Esophagus mucosa (tissue), 1 donor: ENCODE data around the gene SAMD9. TPM values are rescaled to one million over a fixed set of nuclear protein-coding genes. Genes with fewer than 3 reads are reported as not detected.
"Not testable (repeated sequence)": the region's sequence is repeated elsewhere in the genome, so short reads cannot be mapped to it uniquely, and the experiment has no call there.

Experiments
- ATAC-seq: fragments of 200-7000 bp; cut with Tn5 transposase; one replicate; pipeline ENCODE4 v1.9.1; 2020
- total RNA-seq: library from RNA; stranded (reverse); gene quantifications from one replicate; pipeline ENCODE4 v1.2.4, GENCODE V29; 2023
- donor health status: DM: yes; HTN: yes; CAD: no.

Gene SAMD9
- total RNA-seq = 50.9 TPM

DNA sequence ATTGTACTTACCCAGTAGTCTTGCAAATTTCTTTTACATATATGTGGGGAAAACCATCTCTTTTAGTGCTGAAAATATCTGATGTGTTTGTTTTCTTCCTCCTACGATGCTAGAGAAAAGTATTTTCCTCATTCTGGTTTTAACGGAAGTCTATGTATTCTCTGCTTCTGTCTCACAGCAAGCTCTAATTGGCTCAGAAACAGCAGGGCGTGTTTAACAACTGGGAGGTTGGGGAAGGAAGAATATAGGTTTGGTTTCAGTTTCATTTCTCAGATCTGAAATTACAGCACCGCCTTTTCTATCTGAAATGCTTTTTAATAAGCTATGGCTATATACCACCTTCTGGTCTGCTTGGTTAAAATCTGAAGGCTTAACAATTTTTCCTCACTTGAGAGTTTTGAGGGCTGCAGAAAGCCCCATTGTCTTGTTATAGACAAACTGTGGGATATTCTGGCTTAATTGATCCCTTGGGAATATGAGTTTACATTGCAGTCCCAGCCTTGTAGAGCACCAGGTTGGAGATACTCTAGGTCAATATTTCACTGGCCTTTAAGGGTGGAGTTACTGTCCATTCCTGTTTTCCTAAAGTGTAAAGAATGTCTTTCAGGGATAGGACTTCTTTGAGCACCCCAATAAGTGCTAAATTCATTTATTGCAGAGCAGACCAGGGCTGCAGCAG lies at the start of gene SAMD9:
Gene SAMD9 (minus strand): TSS at position 128 of the 679 bp plus-strand sequence. CDS start 11,882 bp downstream, outside the sequence.
- peak; percentile 72 for ATAC-seq

DNA sequence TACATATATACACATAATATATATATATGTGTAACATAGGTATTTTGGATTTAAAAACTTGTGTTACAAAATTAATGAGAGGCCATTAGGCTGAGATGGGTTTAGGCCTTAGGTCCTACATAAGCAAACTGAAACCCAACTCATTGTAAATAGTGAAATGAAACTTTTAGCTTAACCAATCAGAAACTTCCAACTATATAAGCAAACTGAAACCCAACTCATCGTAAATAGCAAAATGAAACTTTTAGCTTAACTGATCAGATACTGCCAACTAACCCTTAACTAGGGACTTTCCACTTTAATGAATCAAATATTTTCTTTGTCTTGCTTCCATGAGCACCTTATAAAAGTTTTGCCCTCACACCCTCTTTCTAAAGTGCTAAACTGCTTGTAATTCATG lies 47.7 kb upstream of the SAMD9 start:
- no peak for ATAC-seq

DNA sequence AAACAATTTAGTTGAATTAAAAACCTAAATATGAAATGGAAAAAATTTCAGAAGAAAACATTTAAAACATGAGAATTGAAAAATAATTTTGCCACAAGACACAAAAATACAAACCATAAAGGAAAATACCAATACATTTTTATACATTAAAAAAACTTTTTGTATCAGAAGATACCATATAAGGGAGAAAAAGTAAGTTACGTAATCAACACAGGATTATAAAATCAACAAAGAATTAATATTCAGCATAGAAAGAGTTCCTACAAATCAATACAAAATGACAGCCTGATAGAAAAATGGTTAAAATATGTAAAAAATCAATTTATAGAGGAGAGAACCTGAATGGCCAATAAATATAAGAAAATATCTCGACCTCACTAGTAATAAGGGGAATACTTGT lies 47.0 kb upstream of the SAMD9 start:
- no peak for ATAC-seq

DNA sequence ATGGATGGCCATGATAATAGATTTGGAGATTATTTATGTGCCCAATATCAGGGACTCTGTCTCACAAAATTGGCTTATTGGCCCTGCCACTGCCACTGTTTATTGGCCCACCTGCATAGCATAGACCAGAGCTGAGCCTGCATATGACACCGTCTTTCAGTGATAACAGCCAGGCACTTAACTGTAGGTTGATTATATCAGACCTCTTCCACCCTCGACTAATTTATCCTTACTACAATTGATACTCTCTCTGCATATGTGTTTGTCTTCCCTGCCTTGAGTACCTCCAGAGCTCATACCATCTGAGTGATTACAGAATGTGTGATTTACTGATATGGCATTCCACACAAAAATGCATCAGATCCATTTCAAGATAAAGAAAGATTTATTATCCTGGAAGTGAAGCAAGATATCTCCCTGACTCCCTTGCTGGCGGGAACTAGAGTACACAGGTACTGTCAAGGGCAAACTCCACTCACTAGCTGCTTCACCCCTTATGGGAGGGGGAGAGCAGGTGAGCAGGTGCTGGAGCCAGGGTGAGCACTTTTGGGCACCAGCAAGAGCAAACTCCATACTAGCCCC lies 43.5 kb upstream of the SAMD9 start:
- ATAC-seq = no peak

DNA sequence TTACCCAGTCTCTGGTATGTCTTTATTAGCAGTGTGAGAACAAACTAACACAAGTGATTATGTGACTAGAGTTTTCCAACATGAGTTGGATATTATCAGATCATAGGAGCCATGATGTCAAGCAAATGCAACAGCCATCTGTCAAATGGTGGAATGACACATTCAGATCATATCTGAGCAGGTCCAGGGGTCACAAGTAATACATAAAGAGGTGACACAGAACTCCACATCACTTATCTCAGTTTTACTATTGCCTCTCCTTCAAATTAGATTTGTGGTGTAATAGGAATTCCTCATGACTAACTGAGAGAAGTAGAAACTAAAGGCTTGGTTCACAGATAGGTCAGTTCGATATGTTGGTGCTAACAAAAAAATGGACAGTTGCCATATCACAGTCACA lies 42.6 kb upstream of the SAMD9 start:
- no peak for ATAC-seq

DNA sequence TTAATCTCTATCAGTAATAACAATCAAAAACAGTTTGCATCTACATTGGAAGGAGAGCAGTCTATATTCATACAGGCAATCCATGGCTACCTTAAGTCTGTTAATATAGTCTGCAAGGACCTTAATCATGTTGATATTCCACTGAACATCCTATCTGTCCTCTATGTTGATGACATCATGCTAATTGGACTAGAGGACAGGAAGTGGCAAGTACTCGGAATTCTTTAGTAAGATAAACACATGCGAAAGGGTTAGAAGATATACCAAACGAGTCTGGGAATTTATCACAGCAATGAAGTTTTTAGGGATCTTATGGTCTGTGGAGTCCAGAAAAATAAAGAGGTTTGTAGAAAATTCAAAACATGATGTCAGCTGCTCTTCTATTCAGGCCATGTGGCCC lies 41.7 kb upstream of the SAMD9 start:
- ATAC-seq = no peak

DNA sequence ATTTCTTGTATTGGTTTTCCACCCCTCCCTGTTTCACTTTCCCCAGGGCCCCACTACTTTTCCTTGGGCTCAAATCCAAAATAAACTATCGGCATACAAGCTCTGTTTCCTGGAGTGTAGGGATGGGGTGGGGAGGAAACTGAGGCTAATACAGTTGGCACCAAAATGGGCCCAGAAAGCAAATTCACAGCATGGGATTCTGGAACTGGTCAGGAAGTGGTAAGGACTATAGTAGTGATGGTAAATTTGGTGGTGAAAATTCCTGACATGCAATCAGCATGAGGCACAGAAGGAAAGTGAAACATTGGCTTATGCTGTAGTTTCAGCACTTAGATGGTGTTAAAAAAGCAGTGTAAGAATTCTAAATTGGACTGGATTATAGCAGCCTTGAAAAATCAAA lies 39.1 kb upstream of the SAMD9 start:
- no peak for ATAC-seq

DNA sequence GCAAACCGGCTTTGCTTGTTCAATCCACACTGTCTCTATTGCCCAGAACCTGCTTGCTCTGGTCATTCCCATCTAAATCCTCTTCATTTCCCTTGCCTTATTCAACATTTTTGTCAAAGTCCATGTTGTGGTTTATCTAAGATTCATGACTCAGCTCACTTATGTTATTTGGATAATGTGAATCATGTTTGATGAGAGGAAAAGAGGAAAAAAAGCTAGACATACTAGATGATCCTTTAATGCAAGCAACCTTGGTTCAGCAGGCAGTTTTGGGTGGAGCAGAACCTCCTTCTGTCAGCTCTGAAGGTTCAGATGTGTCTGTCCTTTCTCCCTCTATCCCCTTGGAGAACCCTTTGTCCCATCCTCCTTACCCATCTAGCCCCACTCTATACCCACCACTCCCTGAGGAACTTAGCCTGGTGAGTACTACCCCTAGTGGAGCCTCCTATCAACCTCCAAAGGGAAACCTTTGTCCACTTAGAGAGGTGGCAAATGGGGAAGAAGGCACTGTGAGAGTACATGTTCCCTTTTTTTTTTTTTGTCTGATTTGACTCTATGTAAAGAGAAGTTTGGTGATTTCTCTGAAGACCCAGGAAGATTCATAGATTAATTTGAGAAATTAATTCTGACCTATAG lies 32.5 kb upstream of the SAMD9 start:
- ATAC-seq = peak; percentile 42

DNA sequence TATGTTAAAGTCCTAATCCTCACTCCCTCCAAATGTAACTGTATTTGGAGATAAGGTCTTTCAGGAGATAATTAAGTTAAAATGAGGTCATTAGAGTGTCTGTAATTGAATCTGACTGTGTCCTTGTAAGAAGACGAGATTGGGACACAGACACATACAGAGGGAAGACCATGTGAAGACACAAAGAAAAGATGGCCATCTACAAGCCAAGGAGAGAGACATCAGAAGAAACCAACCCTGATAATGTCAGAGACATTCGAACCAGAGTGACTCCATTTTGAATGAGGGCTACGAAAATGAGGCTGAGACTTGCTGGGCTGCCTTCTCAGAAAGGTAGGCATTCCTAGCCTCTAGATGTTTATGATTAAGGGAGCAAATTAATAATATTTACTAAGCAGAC lies 30.9 kb upstream of the SAMD9 start:
- no peak for ATAC-seq

DNA sequence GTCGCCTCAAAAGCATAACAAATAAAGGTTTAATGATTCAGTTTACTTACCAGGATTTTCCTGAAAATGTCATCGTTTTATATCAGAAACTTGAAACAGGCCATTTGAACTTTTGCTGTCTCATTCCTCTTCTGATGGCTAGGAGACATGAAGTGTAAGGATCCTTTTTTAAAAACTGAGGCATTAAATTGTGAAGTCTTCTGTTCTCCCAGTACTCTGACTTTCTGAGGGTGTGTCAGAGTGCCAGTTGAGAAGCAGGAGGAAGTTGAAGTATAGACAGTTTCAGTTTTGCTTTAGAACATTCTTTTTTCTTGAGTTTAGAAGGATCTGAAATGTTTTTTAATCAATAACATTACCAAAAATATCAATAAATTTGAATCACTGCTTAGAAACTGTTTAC lies 30.4 kb upstream of the SAMD9 start, which contains the start of gene SAMD9L:
Gene SAMD9L (minus strand): TSS at position 242 of the 400 bp plus-strand sequence. CDS start 12,414 bp downstream, outside the sequence.
- ATAC-seq = no peak

DNA sequence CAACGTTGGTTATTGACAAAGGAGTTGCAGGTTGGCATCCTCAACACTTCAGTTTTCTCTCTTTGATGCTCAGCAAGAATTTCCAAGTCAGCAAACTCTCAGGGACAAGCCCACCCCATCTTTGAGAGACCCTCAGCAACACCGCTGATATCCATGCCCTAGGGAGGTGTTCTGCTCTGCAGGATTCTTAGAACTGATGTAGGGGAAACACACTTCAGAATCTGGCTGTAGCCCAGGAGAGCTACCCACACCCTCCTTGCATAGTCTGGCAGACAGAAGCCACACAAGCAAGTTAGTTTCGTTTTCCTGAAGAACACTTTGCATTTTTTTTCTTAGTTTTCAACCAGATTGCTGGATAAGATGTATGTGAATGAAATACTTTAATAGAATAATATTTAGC lies 29.6 kb upstream of the SAMD9 start:
- peak; percentile 59 for ATAC-seq

DNA sequence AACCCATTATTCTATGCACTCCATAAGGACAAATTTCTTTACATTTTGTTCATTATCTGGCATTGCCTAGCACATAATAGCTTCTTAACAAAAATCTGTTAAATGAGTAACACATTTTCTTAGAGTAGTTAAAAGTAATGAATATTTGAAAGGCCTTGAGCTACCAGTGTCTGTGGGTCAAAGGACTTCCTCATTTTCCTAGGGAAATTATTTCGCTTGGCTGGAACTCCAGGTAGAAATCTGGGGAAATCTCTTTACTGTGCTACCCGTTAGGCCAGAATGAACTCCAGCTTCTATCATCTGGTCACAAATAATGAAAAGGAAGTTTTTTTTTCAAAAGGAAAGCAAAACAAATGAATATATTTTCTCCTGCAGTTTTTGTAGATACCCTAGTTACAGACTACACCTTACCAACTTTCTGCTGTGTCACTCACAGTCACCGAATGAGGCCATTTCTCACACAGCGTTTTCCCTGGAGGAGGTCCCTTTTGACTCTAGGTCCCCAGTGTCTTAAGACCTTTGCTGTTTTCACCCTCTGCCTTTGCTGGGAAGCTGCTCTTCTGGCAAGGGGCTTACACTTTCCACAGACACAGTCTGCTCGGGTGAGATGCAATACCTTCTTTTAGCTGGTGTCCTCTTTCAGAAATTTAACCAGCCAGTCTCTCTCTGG lies 28.8 kb upstream of the SAMD9 start:
- no peak for ATAC-seq

DNA sequence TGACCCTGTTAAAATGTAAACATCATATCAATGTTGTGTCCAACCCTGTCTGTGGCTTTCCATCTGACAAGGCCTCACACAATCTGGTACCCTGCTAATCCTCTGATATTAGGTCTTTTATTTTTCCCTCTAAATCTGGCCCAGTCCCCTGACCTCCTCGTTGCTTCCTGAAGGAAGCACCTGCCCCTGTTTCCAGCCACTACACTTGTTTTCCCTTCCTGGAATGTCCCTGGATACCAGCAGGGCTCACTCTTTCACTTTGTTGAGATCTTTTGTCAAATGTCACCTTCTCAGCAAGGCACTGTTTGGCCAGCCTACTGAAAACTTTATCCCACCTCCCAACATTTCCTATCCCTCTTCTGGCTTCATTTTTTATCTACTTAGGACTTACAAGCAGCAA lies 28.3 kb upstream of the SAMD9 start:
- no peak for ATAC-seq

DNA sequence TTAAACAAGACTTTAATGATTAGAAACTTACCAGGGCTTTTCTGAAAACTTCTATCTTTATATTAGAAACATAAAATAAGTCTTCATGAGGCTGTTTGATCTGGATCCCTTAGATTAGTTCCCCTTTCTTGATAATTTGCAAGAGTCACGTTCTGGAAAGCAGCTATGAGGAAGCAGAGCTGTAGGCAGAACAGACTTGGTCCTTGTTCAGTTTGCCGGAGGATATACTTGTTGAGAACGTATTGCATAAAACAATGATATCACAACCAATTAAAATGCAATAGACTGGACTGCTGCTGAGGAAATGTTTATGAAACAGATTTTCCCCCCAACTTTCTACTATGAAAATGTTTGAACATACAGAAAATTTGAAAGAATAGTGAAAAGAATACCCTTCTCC lies 27.6 kb upstream of the SAMD9 start:
- ATAC-seq = no peak

DNA sequence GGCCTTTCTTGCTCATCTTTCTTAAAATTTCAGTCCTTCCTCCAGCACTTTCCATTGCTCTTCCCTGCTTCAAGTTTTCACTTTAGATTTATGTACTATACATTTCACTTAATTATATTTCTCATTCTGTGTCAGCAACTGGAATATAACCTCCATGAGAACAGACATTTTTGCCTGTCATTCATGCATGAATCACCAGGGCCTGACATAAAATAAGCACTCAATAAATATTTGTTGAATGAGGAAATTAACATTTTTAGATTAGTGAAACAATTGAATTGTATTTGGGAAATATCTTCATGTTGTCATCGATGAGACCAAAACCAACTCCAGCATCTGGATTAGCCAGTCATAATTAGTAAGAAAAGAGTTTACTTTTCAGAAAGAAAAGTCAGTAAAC lies 24.3 kb upstream of the SAMD9 start:
- no peak for ATAC-seq

DNA sequence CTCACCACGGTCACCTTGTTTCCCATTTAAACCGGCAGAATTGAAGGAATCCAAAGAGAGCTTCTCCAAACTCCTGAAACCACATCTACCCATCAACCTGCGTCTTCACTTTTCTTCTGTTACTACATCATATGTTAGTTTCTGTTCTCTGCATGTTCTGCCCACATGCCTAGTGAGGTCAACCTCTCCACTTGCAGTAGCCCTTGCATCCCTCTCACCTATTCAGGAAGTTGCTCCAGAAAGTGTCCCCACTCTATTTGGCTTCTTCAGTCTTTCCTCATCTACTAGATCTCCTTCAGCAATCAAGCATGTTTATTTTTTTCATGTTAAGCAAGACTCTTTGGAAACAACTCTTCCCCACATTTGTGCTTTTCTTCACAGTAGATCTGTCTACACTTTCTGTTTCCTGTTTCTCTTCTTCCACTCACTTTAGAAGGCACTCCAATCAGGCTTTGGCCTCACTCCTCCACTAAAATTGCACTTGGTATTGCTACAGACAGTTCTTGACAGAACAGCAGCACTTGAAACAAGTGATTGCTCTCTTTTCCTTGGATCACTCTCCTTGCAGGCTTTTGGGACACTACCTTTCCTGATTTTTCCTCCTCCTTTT lies 22.9 kb upstream of the SAMD9 start:
- no peak for ATAC-seq

DNA sequence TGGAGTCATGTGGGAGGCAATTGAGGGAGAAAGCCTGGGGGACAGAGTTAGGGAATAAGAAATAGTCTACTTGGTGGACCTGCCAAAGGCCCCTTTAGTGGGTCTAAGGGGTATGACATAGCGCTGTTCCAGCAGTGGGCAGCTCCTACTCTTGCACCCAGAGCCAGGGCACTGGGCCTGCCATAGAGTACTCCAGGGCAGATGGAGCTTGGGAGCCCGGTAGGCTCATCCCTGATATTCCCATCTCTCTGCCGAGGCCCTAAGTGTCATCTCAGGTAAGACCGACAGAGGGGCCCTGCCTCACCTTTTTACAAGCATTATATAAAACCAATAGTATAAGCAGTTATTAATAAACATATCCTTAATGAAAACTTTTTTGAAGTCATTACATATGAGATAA lies 20.8 kb upstream of the SAMD9 start:
- ATAC-seq = no peak

DNA sequence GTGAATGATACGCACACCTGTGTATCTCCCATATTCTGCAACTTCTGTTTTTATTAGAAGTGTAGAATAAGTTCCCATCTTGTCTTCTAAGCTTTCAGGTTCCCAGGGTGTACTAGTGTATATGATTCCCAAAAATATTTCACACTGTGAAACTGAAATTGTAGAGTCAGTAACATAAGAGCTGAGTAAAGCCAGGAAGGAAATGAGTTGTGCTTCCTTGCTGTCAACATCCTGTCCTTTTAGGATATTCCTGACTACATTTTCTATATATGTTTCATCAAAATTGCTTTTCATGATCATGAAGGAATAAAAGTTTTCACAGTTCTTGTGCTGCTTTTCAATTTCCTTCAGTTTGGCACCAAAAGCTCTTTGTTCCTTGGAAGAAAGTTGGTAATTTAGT lies 15.2 kb upstream of the SAMD9 start:
- no peak for ATAC-seq

DNA sequence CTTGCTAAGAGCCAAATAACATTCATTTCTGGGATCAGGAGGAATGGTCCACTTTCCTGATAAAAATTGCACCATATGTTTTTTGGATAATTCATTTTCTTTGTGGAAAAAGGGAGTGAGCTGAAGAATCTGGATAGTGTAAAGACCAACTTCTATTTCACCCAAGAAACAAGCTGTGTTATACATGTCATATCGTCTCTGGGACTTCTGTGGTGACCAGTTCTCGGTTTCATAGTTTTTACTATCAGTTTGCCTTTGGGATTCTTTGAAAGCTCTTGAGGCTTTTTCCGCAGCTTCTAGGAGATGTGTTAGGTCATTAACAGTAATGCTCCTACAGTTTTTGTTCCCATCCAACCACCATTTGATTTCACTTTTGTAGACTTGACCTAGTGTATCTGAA lies 14.4 kb upstream of the SAMD9 start:
- ATAC-seq = no peak

DNA sequence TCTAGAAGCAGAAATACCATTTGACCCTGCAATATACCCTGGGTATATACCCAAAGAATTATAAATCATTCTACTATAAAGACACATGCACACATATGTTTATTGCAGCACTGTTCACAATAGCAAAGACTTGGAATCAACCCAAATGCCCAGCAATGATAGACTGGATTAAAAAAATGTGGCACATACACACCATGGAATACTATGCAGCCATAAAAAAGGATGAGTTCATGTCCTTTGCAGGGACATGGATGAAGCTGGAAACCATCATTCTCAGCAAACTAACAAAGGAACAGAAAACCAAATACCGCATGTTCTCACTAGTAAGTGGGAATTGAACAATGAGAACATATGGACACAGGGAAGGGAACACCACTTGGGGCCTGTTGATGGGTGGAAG lies 9.2 kb upstream of the SAMD9 start:
- ATAC-seq = not testable (repeated sequence)

DNA sequence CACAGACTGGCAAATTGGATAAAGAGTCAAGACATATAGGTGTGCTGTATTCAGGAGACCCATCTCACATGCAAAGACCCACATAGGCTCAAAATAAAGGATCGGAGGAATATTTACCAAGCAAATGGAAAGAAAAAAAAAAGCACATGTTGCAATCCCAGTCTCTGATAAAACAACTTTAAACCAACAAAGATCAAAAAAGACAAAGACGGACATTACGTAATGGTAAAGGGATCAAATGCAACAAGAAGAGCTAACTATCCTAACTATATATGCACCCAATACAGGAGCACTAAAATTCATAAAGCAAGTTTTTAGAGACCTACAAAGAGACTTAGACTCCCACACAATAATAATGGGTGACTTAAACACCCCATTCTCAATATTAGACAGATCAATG lies 5.8 kb upstream of the SAMD9 start:
- ATAC-seq = not testable (repeated sequence)

DNA sequence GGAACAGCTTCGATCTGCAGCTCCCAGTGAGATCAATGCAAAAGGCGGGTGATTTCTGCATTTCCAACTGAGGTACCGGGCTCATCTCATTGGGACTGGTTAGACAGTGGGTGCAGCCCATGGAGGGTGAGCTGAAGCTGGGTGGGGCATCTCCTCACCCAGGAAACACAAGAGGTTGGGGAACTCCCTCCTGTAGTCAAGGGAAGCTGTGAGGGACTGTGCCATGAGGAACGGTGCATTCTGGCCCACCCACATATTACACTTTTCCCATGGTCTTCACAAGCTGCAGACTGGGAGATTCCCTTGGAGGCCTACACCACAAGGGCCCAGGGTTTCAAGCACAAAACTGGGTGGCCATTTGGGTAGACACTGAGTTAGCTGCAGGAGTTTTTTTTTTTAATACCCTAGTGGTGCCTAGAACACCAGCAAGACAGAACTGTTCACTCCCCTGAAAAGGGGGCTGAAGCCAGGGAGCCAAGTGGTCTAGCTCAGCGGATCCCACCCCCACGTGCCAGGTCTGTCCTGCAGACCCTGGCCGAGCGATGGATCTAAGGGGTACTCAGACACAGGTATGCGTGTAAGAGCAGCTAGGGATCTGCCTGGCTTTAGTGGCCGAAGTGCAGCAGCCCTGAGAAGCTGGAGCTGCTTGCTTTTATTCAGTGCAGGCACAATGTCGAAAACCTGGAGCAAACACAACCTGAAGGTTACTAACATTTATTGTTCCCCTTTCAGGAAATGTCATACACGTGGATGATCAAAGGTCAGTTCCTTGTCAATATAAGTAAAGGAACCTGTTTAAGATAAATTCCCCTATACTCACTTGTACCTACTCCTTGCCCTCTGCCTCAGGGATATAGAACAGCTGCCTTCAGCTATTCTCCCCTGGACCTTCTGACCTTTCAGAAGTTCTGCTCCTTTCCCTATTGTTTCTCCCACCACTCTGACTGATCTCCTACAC lies 3.1 kb upstream of the SAMD9 start:
- ATAC-seq = peak; percentile 23
